K562 (cell line): ENCODE data around the gene ATF6B. TPM values are rescaled to one million over a fixed set of nuclear protein-coding genes. Genes with fewer than 3 reads are reported as not detected.

Experiments used
- ATAC-seq: fragments of 200-7000 bp; cut with Tn5 transposase; 3 replicates; pipeline ENCODE4 v1.9.1; 2020; ENCODE audit warnings: moderate library complexity
- BruUV-seq: library from RNA; stranded (reverse); fragments of 400-500 nt; replicated peaks from 2 replicates; lab custom pipeline; 2021; lab: Mats Ljungman, UMichigan
- CTCF ChIA-PET: fragments of 300-600 bp; formaldehyde crosslinking; extraction: SDS; loops from one replicate; lab custom pipeline; 2021; ENCODE audit warnings: low intra/inter-chr PET ratio; lab: Yijun Ruan, JAX
- POLR2A ChIA-PET: fragments of 300-600, 350-650 bp; sonication (Branson Sonifier 250); formaldehyde crosslinking; extraction: SDS; loops from one replicate; lab custom pipeline; 2021; ENCODE audit warnings: antibody characterized with exemption, inconsistent platforms; lab: Yijun Ruan, JAX
- DNase-seq, 4 experiments: peaks; one replicate each; pipeline versions ENCODE4 v3.0.0 to v3.0.0-alpha.2; 2011 to 2018; ENCODE audit warnings: low spot score in 3 of 4, mixed read lengths in 3 of 4; ENCODE audit errors: extremely low read depth in 1 of 4
- FAIRE-seq: peaks from 2 replicates; lab custom pipeline; 2011; peaks lifted over from hg19 to GRCh38; lab: Jason Lieb, UNC
- H2AFZ ChIP-seq: 2 replicates; pipeline ENCODE4 v1.6.0; 2011; ENCODE audit warnings: low read depth, low read length, control low read depth, inconsistent platforms
- H3K27ac ChIP-seq: fragments of 200-600 bp; 3 replicates; pipeline ENCODE4 v1.8.0; 2011; ENCODE audit warnings: low read depth, mild to moderate bottlenecking, control low read depth, inconsistent platforms, low read length, moderate library complexity, mixed read lengths; ENCODE audit errors: extremely low read depth
- H3K27me3 ChIP-seq, 2 experiments: fragments of 300-600 bp in 1 of 2; 2 replicates in 1 of 2; 3 replicates in 1 of 2; pipeline versions ENCODE4 v1.6.0 to v1.8.0; 2011; ENCODE audit warnings: inconsistent platforms in 2 of 2, low read length in 2 of 2, mild to moderate bottlenecking in 1 of 2, mixed read lengths in 1 of 2, moderate library complexity in 1 of 2; ENCODE audit not compliant: control insufficient read depth in 2 of 2, insufficient read depth in 2 of 2
- H3K36me3 ChIP-seq: fragments of 300-600 bp; 3 replicates; pipeline ENCODE4 v1.8.0; 2011; ENCODE audit warnings: mild to moderate bottlenecking, low read length, inconsistent platforms; ENCODE audit not compliant: control insufficient read depth, insufficient read depth
- H3K4me1 ChIP-seq, 2 experiments: fragments of 200-600 bp in 1 of 2; replicated peaks in 1 of 2; 2 replicates in 1 of 2; 3 replicates in 1 of 2; pipeline versions ENCODE4 v1.5.1 to v1.8.0; 2011; ENCODE audit warnings: inconsistent platforms in 2 of 2, low read length in 2 of 2, mild to moderate bottlenecking in 1 of 2, mixed read lengths in 1 of 2, moderate library complexity in 1 of 2; ENCODE audit not compliant: control insufficient read depth in 2 of 2, insufficient read depth in 2 of 2
- H3K4me2 ChIP-seq: 2 replicates; pipeline ENCODE4 v1.6.1; 2011; ENCODE audit warnings: low read length, control low read depth, inconsistent platforms, mixed read lengths; ENCODE audit not compliant: insufficient read depth
- H3K4me3 ChIP-seq: fragments of 200-600 bp; sonication (generic), shearing (Covaris generic); 2 replicates; pipeline ENCODE4 v1.5.1; 2016; ENCODE audit warnings: control low read depth, inconsistent platforms
- H3K79me2 ChIP-seq: fragments of 200-600 bp; 3 replicates; pipeline ENCODE4 v1.8.0; 2011; ENCODE audit warnings: low read length, inconsistent platforms; ENCODE audit not compliant: control insufficient read depth, insufficient read depth
- H3K9ac ChIP-seq, 2 experiments: 2 replicates each; pipeline versions ENCODE4 v1.6.0 to v1.6.1; 2011; ENCODE audit warnings: low read depth in 2 of 2, low read length in 2 of 2, control low read depth in 1 of 2, inconsistent platforms in 1 of 2, mild to moderate bottlenecking in 1 of 2, mixed read lengths in 1 of 2; ENCODE audit not compliant: insufficient read depth in 1 of 2
- H3K9me1 ChIP-seq: one replicate; pipeline ENCODE4 v1.6.0; 2011; ENCODE audit warnings: inconsistent platforms, mild to moderate bottlenecking, low read length, moderate library complexity; ENCODE audit not compliant: control insufficient read depth, insufficient read depth
- H3K9me3 ChIP-seq: replicated peaks from 2 replicates; pipeline ENCODE4 v1.5.1; 2011; ENCODE audit warnings: low read depth, low read length, inconsistent platforms; ENCODE audit not compliant: control insufficient read depth, insufficient read depth
- H4K20me1 ChIP-seq: replicated peaks from 2 replicates; pipeline ENCODE4 v1.6.1; 2011; ENCODE audit warnings: low read length, inconsistent platforms, mixed read lengths; ENCODE audit not compliant: control insufficient read depth, insufficient read depth
- AFF4 ChIP-seq: sonication (generic); formaldehyde crosslinking; IDR thresholded peaks from 2 replicates; pipeline ENCODE4 v1.8.0; 2023; ENCODE audit warnings: mild to moderate bottlenecking, missing genetic modification reagents
- ARID2 ChIP-seq: fragments of 450-650 bp; IDR thresholded peaks from 2 replicates; pipeline ENCODE4 v1.6.1; 2017; ENCODE audit warnings: antibody characterized with exemption, mild to moderate bottlenecking
- FOXJ2 ChIP-seq: fragments of 200-800 bp; sonication (Bioruptor generic); IDR thresholded peaks from 2 replicates; pipeline ENCODE4 v1.6.1; 2016; ENCODE audit warnings: missing genetic modification characterization, missing compliant biosample characterization
- IFI16 ChIP-seq: fragments of 250-450 bp; sonication (Bioruptor Pico); IDR thresholded peaks from 2 replicates; pipeline ENCODE4 v2.1.2; 2022; ENCODE audit warnings: mild to moderate bottlenecking, inconsistent platforms
- KLF1 ChIP-seq: fragments of 450-650 bp; IDR thresholded peaks from 2 replicates; pipeline ENCODE4 v1.6.1; 2016; ENCODE audit warnings: missing genetic modification characterization, missing compliant biosample characterization
- MITF ChIP-seq: IDR thresholded peaks from 2 replicates; pipeline ENCODE4 v1.6.1; 2014; ENCODE audit warnings: antibody characterized with exemption
- PYGO2 ChIP-seq: fragments of 450-650 bp; IDR thresholded peaks from 2 replicates; pipeline ENCODE4 v1.6.1; 2016; ENCODE audit warnings: mild to moderate bottlenecking, missing genetic modification characterization, moderate library complexity, missing compliant biosample characterization
- ZNF696 ChIP-seq: fragments of 250-450 bp; sonication (Bioruptor Pico); conservative IDR thresholded peaks from 2 replicates; pipeline ENCODE4 v1.4.0; 2020; ENCODE audit warnings: mild to moderate bottlenecking, moderate library complexity
- ZNF76 ChIP-seq: fragments of 250-450 bp; sonication (Bioruptor Pico); IDR thresholded peaks from 2 replicates; pipeline ENCODE4 v1.4.0; 2020; ENCODE audit warnings: mild to moderate bottlenecking, moderate library complexity, borderline replicate concordance
- WGBS: fragments of 100-300 bp; shearing (Covaris generic); methylation state at CpG from one replicate; pipeline ENCODE4 v1.1.6; 2016; ENCODE audit warnings: low coverage, mixed read lengths; ENCODE audit not compliant: insufficient coverage; ENCODE audit errors: missing lambda C conversion rate; 5-methylcytosine and 5-hydroxymethylcytosine counted together
- in situ Hi-C: fragments of 300-500 bp; cut with MboI; formaldehyde crosslinking; loops from 4 replicates; pipeline ENCODE4 v1.15.0; 2018; ENCODE audit warnings: inconsistent platforms, mixed read lengths
- intact Hi-C: fragments of 100-400 bp; cut with micrococcal nuclease; formaldehyde crosslinking; loops from 2 replicates; pipeline ENCODE4 v1.14.2; 2022
- polyA plus RNA-seq, 8 experiments: library from polyadenylated mRNA; depleted of rRNA in 4 of 8; stranded (reverse) in 5 of 8; unstranded in 3 of 8; fragments of >200 nt; fragmentation: Nextera tagmentation in 2 of 8; fragmentation: Illumina TruSeq in 1 of 8; extraction: Ambion mirVana in 2 of 8; extraction: Trizol in 1 of 8; gene quantifications; 2 replicates each; pipeline versions ENCODE4 v1.2.1 to v1.2.3, GENCODE V29; 2011 to 2014; ENCODE audit warnings: inconsistent platforms in 1 of 8, missing spikeins in 1 of 8
- total RNA-seq, 7 experiments: library from RNA; depleted of rRNA in 6 of 7; stranded (reverse); fragments of >200 nt in 6 of 7; fragmentation: Illumina TruSeq in 2 of 7; extraction: Trizol in 2 of 7; gene quantifications; 2 replicates each; pipeline versions ENCODE4 v1.2.1 to v1.2.3, GENCODE V29; 2011 to 2021; ENCODE audit warnings: low replicate concordance in 1 of 7

ATF6B gene
- total and polyA plus RNA-seq, 9 of the 15 experiments (the other 6 are each of a cell fraction or from before 2014, with no cell fraction given) = 20.7 to 131 (median 31.7) TPM

- H3K9me3 ChIP-seq = no peaks in the 10 kb centered on the region
- no peak overlapping the region for H3K27ac ChIP-seq
- H3K9me1 ChIP-seq = no peaks in the 10 kb centered on the region
- FAIRE-seq (no peak), ATAC-seq (no peak), DNase-seq (no peak)
- no peak overlapping the region for H2AFZ ChIP-seq
- H3K4me3 ChIP-seq = no peak overlapping the region
- H3K4me2 ChIP-seq = no peak overlapping the region
- no peak for TF ChIP-seq FOXJ2 (tag)
- TF ChIP-seq KLF1 (tag) = no peak
- no peaks in the 10 kb centered on the region for H3K36me3 ChIP-seq
- H3K4me1 ChIP-seq = peaks cover 0 to 13% of the 10 kb centered on the region in 2 experiments; a peak in 2 of 5 replicates
- H3K9ac ChIP-seq = 0 out of 4 replicates have a peak overlapping the region, but pooled peaks of 1 of the 2 experiments have one; percentile 8
- 20% methylated on average over 16 of the region's 16 CpGs for WGBS
- intact Hi-C loops (no loop called here), in situ Hi-C loops (no loop called here)
- POLR2A ChIA-PET = interaction anchor here (1.3 kb wide), 1 partner anchor 7 kb away, joined by 4 read pairs; no protein-coding TSS in a partner anchor
- no peaks in the 10 kb centered on the region for H3K79me2 ChIP-seq
- H3K27me3 ChIP-seq = peaks cover 60 to 77% of the 10 kb centered on the region in 2 experiments
- CTCF ChIA-PET = no interaction called here
- no peaks in the 10 kb centered on the region for H4K20me1 ChIP-seq
- no TSS peak for BruUV-seq
Observed at GRCh38 chr6:32070814-32071543, 57.1 kb downstream of the ATF6B start.

GRCh38 chr6:32069878-32070515 lies 58.0 kb downstream of the ATF6B start:
- Histone ChIP-seq H3K27ac (no peak overlapping the region), H4K20me1 (no peaks in the 10 kb centered on the region), H3K4me1 (peaks cover 0 to 13% of the 10 kb centered on the region in 2 experiments; a peak in 2 of 5 replicates), H2AFZ (no peak overlapping the region), H3K9me1 (no peaks in the 10 kb centered on the region), H3K4me3 (no peak overlapping the region), H3K9me3 (no peaks in the 10 kb centered on the region), H3K36me3 (no peaks in the 10 kb centered on the region), H3K9ac (no peak overlapping the region; a peak in 1 of 4 replicates), H3K4me2 (no peak overlapping the region), H3K79me2 (no peaks in the 10 kb centered on the region), H3K27me3 (peaks cover 52 to 68% of the 10 kb centered on the region in 2 experiments)
- intact Hi-C loops = no loop called here
- no peak for DNase-seq
- ChIA-PET CTCF (no interaction called here), POLR2A (no interaction called here)
- ATAC-seq = peak; percentile 16; the same call in 1 of the 3 replicates
- 12% methylated on average over 24 of the region's 24 CpGs for WGBS
- in situ Hi-C loops = no loop called here
- FAIRE-seq = no peak
- BruUV-seq = no TSS peak
- TF ChIP-seq IFI16 (CRISPR knock-in tag) = no peak
- TF ChIP-seq ZNF76 (CRISPR knock-in tag) = no peak
- TF ChIP-seq AFF4 (CRISPR knock-in tag) = no peak
- TF ChIP-seq MITF = no peak
- TF ChIP-seq ZNF696 = no peak
- TF ChIP-seq ARID2 = no peak
- no peak for TF ChIP-seq PYGO2 (tag)
